ENCODE results near the gene FRA10AC1.

The FRA10AC1 gene

GRCh38 chr10:93622942-93623341, 79.5 kb downstream of the FRA10AC1 start:
- DNase-seq: no peak

- DNase-seq: no peak
Measured at GRCh38 chr10:93620925-93621324, 81.5 kb downstream of the FRA10AC1 start.

Measured in NCI-H1105 (cell line).